GM03348 (cell line): ENCODE data around the gene LYPD6B.
"Not testable (repeated sequence)": the region's sequence is repeated elsewhere in the genome, so short reads cannot be mapped to it uniquely, and the experiment has no call there.

Experiments
- DNase-seq: peaks from one replicate; pipeline ENCODE4 v3.0.0; 2012; ENCODE audit warnings: low spot score

Gene LYPD6B

GRCh38 chr2:149205143-149205542, 166.6 kb downstream of the LYPD6B start:
- DNase-seq: no peak

GRCh38 chr2:149213764-149214493, 175.4 kb downstream of the LYPD6B start:
- DNase-seq: no peak

DNA sequence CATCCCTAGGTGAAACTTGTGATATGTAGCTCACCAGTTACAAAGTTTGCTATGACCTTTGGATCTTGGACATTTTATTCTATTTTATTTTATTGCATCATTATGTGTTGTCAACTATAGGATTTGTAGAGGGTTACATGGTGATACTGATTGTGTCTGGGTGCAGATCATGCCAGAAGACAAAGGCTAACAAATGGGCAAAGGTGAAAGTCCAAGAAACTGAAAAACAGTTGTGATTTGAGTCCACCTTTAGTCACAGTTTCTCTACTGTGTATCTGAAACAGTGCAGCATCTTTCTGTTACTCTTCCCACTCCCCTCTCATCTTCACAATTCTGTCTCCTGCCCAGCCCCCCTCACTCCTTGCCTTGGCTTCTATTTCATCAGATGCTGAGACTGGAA, 180.0 kb downstream of the LYPD6B start:
- no peak for DNase-seq

- no peak for DNase-seq
These were observed 181.4 kb downstream of the LYPD6B start for GRCh38 chr2:149219856-149220255.

- DNase-seq: no peak
These were observed 182.5 kb downstream of the LYPD6B start for GRCh38 chr2:149221002-149221401.

DNA sequence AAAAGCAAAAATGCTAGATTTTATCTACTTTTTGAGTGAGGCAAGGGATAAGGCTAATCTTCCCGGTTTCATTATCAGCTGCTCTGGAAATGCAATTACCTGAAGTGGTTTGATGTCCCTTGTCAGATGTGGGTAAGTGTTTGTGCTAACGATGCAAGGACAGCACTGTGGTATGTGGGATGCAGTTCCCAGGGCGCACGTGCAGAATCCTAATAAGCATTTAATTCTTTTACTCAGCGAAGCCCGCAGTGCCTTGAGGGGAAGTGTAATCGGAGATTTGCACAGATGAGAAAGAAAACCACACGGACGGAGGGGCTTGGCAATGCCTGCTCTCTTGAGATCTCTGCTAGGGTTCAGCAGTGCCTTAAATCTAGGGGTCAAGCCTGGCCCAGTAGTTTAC, 183.4 kb downstream of the LYPD6B start:
- no peak for DNase-seq

DNA sequence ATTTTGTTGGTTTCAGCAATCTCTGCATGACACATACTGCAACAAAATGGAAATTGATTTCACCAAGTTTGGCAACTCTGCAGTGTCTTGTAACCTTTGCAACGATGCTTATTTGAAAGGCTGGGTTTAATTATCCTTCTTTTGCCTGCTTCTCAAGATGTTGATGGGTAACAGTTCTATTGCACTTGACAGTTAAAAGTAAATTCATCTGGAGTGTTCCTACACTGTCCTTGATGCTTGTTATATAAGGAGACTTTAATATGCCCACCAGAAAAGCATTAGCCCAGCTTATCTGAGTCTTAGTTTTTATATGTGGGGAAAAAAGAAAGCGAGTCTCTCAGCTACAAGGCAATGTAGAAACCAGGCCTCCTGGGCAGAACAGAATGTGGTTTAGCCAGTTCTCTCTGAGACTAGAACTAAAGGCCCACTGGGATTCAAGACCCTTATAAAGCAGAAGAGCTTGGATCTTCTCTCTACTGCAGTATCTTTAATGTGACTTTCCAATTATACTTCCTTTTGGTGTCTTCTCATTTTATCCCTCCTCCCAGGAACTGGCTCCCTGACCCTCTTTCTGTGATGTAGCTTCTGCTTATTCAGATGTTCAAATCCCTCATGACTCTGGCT, 185.1 kb downstream of the LYPD6B start:
- DNase-seq: no peak

- no peak for DNase-seq
These were observed 186.0 kb downstream of the LYPD6B start for GRCh38 chr2:149224543-149224942.

- no peak for DNase-seq
These were observed 186.9 kb downstream of the LYPD6B start for GRCh38 chr2:149225446-149225845.

GRCh38 chr2:149226790-149227189, 188.3 kb downstream of the LYPD6B start:
- DNase-seq: no peak

DNA sequence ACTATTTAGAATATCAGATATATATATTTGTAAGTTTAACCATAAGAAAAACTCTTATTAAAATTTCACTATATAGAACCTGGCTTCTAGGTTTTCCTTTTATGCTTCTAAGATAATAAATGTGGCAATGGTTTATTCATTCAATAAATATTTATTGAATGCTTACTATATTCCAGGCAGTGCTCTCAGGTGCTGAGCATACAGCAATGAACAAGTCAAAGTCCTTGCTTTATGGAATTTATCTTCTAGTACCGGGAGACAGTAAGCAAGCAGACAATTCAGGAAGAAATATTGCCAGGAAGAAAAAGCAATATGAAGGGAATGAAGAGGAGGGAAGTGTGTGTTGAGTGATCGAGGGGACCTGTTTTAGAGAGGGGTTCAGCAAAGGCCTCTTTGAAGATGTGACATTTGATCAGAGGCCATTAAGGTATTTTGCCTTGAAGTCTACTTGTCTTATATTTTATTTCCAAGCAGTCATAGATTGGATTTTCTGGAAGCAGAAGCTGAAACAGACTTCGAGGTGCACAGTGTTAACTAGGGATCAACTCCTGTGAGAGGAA, 197.4 kb downstream of the LYPD6B start:
- DNase-seq: no peak

DNA sequence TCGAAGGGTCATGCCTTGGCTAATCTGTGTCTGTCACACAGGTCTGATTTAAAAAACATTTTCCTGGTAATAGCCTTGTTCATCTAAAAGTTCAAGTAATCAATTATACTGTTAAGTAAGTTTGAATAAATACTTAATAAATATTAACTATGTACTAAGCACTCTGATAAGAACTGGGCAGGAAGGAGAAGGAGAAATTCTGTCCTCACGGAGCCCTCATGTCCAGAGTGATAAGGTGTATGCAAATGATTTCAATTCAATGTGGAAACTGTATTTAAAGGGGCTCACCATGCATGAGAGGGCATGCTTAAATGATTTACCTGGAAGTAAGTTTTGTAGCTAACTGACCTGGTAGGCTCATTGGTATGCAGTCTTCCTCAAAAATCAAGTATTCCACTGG, 197.9 kb downstream of the LYPD6B start:
- DNase-seq: no peak

- DNase-seq: no peak
These were observed 207.7 kb downstream of the LYPD6B start for GRCh38 chr2:149246186-149246585.

DNA sequence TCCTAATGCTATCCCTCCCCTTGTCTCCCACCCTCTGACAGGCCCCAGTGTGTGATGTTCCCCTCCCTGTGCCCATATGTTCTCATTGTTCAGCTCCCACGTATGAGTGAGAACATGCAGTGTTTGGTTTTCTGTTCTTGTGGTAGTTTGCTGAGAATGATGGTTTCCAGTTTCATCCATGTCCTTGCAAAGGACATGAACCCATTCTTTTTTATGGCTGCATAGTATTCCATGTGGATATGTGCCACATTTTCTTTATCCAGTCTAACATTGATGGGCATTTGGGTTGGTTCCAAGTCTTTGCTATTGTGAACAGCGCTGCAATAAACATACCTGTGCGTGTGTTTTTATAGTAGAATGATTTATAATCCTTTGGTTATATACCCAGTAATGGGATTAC, 212.9 kb downstream of the LYPD6B start:
- not testable (repeated sequence) for DNase-seq

- not testable (repeated sequence) for DNase-seq
These were observed 218.4 kb downstream of the LYPD6B start for GRCh38 chr2:149256877-149257276.

GRCh38 chr2:149258531-149258930, 220.0 kb downstream of the LYPD6B start:
- DNase-seq: no peak

GRCh38 chr2:149259136-149259535, 220.6 kb downstream of the LYPD6B start:
- no peak for DNase-seq

DNA sequence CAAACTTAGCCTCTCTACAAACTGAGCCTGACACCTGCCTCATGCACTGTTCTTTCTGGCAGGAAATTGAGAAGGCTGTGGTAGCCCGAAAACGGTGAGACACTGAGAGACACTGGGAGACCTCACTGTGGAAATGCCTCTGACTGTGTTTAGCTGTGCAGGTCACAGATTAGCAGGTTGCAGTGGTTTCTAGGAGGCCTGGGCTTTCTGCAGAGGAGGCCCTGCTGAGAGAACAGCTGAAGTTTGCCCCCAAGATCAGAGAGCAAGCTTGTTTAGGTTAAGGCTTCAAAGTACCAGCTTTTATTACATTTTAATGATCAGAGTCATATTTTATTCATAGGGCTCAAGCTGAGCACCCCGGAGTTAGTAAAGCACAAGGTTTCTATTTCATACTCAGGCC, 223.2 kb downstream of the LYPD6B start:
- no peak for DNase-seq
